Heart left ventricle (tissue), 13 donors: Measurements from ENCODE around the gene GNL3.

Source experiments
- POLR2A ChIP-seq, 2 donors: fragments of 450-650 bp; IDR thresholded peaks; one replicate each; pipeline ENCODE4 v1.6.1; 2017; ENCODE audit warnings: antibody characterized with exemption in 2 of 2, mild to moderate bottlenecking in 2 of 2, moderate library complexity in 2 of 2
- TF ChIP-seq, protein P1 (sequence below), 12 donors: fragments of 200-600 bp; sonication (generic) in 4 of 12; IDR thresholded peaks; one replicate each; pipeline versions ENCODE4 v1.5.0 to v1.8.0; 2018 to 2022; ENCODE audit warnings: antibody characterized with exemption in 12 of 12, mild to moderate bottlenecking in 5 of 12
- donor health status: ischemic (EF 13 %, LVEDD 7.1; RV severe dilation, severe dysfunction).
- donor health status: DM: no; HTN: yes; CAD: no.
- donor health status: DM: no; HTN: no; CAD: no.
- donor health status: ischemic (EF 25% LVEDD 6.9; RV normal size, moderate dysfunction).
- donor health status: ischemic (EF 25% LVEDD 5.7; RV mildly dilated, moderate dysfunction).
- donor health status: ischemic (EF 35%, LVEDD 5.7; RV mildly dilated, moderate dysfunction).
- donor health status: nonischemic (EF 11% LVEDD 7.7; RV severe dilation, severe dysfunction).
- donor health status: DM: yes; HTN: yes; CAD: no.
- donor health status: PGD.
- donor health status: ischemic (EF 29% LVEDD 5.4; RV normal size, mild dysfunction).
- donor health status: nonischemic (EF 23%, LVEDD 6.1; RV moderate dilation, normal function).

- TF ChIP-seq, protein P1, sequence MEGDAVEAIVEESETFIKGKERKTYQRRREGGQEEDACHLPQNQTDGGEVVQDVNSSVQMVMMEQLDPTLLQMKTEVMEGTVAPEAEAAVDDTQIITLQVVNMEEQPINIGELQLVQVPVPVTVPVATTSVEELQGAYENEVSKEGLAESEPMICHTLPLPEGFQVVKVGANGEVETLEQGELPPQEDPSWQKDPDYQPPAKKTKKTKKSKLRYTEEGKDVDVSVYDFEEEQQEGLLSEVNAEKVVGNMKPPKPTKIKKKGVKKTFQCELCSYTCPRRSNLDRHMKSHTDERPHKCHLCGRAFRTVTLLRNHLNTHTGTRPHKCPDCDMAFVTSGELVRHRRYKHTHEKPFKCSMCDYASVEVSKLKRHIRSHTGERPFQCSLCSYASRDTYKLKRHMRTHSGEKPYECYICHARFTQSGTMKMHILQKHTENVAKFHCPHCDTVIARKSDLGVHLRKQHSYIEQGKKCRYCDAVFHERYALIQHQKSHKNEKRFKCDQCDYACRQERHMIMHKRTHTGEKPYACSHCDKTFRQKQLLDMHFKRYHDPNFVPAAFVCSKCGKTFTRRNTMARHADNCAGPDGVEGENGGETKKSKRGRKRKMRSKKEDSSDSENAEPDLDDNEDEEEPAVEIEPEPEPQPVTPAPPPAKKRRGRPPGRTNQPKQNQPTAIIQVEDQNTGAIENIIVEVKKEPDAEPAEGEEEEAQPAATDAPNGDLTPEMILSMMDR (IDR thresholded peaks at IDR 0.05) = no peak
- no peak for TF ChIP-seq POLR2A (IDR thresholded peaks at IDR 0.05)
These were observed 40.3 kb upstream of the GNL3 start for GRCh38 chr3:52645549-52645948.
